Measurements from ENCODE around the gene GOLGA8F. TPM values are rescaled to one million over a fixed set of nuclear protein-coding genes. Genes with fewer than 3 reads are reported as not detected.
"Not testable (repeated sequence)": the region's sequence is repeated elsewhere in the genome, so short reads cannot be mapped to it uniquely, and the experiment has no call there.

Gene GOLGA8F, protein sequence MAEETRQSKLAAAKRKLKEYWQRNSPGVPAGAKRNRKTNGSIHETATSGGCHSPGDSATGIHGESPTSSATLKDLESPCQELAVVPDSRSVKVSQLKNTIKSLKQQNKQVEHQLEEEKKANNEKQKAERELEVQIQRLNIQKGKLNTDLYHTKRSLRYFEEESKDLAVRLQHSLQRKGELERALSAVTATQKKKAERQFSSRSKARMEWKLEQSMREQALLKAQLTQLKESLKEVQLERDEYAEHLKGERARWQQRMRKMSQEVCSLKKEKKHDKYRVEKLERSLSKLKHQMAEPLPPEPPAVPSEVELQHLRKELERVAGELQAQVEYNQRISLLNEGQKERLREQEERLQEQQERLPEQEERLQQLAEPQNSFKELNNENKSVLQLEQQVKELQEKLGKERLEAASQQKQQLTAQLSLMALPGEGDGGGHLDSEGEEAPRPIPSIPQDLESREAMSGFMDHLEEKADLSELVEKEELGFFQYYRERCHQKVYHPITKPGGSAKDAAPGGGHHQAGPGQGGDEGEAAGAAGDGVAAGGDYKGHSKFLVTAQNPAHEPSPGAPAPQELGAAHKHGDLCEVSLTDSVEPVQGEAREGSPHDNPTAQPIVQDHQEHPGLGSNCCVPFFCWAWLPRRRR
- not detected for polyA plus RNA-seq (ENCODE audit: insufficient read length)

DNA sequence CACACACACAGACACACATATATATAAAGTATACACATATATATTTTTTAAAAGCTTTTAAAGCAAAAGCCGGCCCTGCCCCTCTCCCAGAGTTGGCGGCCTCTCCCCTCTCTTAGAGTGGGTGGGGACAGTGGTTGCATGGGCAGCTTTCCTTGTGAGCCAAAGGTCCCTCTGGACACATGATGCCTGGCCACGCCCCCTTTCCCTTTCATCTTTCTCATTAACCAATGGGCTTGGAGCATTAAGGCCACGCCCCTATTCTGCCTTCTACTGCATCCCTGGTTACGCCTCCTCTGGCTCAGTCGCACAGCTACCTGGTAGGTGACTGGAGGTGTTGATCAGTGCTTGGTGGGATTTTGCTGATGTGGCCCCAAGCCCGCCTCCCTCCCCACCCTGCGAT, at the start of gene GOLGA8F:
Gene GOLGA8F, plus strand, starts transcription at position 301 of the 400 bp plus-strand sequence. Its CDS starts 98 bp downstream, at position 399.
- not testable (repeated sequence) for DNase-seq

DNA sequence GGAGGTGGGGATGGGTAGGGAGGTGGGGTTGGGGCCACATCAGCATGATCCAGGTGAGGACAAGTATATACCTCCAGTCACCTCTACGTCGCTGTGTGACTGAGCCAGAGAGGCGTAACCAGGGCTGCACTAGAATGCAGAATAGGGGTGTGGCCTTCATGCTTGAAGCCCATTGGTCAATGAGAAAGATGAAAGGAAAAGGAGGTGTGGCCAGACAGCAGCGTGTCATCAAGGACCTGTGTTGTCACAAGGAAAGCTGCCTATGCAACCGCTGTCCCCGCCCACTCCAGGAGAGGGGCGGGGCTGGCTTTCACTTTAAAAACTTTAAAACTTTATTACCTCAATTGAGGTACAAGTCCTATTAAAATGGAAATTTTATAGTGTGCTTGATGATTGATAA, 20.5 kb upstream of the GOLGA8F start, which contains the start of gene GOLGA6L24:
Gene GOLGA6L24, minus strand, starts transcription at position 101 of the 400 bp plus-strand sequence. Its CDS starts 61 bp downstream, at position 40.
- not testable (repeated sequence) for DNase-seq

DNA sequence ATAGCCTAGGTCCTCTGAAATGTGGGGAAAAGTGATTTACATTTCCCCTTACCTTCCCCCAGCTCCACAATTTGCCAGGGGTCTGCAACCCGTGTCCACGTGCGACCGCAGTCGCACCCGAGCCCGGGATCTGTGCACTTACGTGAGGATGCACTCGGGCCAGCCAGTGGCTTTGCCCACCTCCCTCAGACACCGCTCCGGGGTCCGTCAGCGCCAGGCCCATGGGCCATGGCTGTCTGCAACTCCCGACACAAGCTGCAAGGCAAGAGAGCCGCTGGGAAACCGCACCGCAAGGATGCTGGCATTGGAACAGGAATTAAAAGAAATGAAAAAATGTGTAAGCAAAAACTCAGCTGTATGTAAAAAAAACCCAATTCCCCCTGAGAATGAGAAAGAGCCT, 13.0 kb upstream of the GOLGA8F start:
- DNase-seq = not testable (repeated sequence)

DNA sequence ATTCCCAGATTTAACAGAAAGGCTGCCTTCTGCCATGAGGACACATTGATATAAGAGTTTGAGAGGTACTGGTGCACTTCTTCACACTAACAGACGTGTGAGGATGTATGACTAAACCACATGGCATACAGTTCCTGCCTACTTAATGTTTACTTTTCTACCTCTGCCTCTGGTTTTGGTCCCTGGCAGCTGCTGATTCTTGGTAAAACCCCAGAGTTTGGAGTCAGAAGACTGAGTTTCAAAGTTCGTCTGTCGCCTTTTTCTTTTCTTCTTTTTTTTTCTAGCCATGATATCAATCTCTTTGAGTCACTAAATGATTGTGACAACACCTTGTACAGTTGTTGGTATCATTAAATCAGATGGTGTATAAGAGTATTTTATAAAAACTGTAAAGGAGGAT, 1.6 kb downstream of the GOLGA8F start:
- DNase-seq = not testable (repeated sequence)

DNA sequence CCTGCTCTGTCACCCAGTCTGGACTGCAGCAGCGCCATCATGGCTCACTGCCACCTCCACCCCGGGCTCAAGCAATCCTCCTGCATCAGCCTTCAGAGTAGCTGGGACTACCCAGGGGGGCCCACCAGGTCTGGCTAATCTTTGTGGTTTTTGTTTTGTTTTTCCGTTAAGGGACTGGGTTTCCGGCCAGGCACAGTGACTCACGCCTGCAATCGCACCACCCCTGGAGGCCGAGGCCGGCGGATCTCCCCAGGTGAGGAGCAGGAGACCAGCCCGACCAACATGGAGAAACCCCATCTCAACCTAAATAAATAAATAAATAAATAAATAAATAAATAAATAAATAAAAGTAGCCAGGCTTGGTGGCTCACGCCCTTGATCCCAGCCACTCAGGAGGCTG, 17.6 kb downstream of the GOLGA8F start:
- DNase-seq = not testable (repeated sequence)

DNA sequence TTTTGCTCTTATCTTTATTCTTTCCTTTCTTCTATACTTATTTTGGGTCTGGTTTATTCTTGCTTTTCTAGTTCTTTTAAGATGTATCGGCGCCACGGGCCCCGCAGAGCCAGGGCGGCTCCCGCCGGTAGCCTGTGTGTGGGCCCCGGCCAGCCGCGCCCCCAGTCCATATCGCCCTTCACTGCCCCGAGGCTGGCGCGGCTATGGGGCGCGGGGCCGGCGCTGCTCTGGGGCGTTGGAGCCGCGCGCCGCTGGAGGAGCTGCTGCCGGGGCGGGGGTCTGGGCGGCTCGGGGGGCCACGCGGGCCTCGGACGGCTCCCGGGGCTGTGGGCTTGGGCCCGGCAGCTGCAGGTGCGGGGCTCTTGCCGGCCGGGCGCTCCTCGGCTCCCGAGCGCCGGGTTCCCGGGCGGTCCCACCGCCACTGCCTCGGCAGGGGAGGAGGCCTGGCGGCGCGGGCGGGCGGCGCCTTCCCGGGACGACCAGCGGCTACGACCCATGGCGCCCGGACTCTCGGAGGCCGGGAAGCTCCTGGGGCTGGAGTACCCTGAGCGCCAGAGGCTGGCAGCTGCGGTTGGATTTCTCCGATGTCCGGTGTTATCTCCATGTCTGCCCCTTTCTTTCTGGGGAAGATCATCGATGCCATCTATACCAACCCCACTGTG, 24.4 kb downstream of the GOLGA8F start:
- not testable (repeated sequence) for DNase-seq

DNA sequence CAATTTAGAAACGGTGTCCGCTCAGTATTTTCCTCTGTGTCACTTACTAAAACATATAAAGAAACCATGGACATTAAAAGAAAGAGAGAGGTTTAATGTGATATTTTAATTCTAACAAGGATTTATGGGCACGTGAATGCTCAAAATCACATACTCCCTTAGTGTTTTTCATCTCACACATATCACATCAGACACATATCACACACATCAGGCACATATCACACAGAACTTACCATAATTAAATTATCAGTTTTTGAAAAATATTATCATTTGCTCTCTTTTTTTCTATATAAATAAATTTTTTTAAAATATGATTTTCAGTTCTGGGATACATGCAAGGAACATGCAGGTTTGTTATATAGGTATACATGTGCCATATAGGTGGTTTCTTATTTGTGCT, 42.0 kb downstream of the GOLGA8F start:
- not testable (repeated sequence) for DNase-seq

DNA sequence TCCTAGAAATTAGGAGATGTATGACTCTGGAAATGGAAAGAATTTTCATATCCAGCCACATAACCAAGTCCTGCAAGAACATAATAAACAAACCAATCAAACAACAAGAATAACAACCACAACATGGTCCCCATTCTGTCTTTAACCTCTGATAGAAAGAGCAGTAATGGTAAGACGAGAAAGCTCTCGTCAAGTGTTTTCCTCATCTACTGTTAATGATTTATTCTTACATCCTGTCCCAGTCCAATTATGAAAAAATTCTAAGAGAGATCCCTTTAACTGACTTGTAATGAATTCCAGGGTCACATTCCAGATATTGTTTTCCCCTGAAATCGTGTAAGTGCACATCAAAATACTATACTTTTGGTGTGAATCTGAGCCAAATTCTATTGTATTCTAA, 57.1 kb downstream of the GOLGA8F start:
- DNase-seq = not testable (repeated sequence)

Other genes with a start within 250 kb of the GOLGA8F start
- gene HERC2, start 56.5 kb upstream of the GOLGA8F start, polyA plus RNA-seq (ENCODE audit: insufficient read length) = 38.3 TPM
- gene GOLGA6L24, start 20.6 kb upstream of the GOLGA8F start, polyA plus RNA-seq (ENCODE audit: insufficient read length) = not detected
- not detected for gene GOLGA8G, start 154.3 kb downstream of the GOLGA8F start, polyA plus RNA-seq (ENCODE audit: insufficient read length)
- not detected for gene GOLGA6L25, start 174.9 kb downstream of the GOLGA8F start, polyA plus RNA-seq (ENCODE audit: insufficient read length)